ENCODE data around the gene NUP210. TPM values are rescaled to one million over a fixed set of nuclear protein-coding genes. Genes with fewer than 3 reads are reported as not detected.

The NUP210 gene
- polyA plus RNA-seq, 1 of the 3 experiments (the other 2 are of a cell fraction) = 1.8 TPM

DNA sequence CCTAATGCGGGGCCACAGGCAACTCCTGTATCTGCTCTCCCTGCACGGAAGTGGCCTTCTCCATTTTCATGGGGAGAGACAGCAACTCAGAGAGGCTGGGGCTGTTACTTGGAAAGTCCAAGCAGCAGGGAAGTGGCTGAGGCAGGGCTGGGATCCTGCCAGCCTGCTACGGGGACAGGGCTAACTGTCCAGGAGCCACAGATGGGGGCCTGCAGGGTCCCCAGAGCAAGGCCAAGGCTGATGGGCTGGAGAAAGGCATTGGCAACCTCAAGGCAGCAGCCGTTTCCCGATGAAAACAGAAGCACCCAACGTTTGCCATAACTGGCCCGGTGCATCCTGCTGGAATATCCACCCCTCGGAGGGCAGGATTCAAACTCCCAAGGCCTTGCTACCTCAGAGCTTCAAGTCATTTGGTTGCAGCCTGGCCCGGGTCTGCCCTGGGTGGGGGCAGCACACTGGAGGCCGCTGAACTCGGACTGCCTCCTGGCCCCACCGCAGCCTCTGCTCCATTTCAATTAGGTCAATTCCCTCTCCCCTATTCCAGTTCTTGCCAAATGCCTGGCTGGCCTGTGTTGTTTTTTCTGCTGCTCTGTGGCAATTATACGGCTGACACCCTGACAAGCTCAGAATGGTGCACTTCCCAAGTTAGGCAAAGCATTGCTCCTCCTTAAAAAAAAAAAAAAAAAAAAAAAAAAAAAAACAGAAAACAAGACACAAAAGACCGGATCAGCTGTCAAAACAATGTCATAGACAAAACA lies 143.5 kb downstream of the NUP210 start:
- Histone ChIP-seq H3K4me3 (ENCODE audit: low read depth in 2 of 2, low read length in 1 of 2) (no peak overlapping the region), H3K27ac (ENCODE audit: low read depth in 2 of 2, low read length in 1 of 2) (no peak overlapping the region), H3K9me3 (no peaks in the 10 kb centered on the region), H2AFZ (ENCODE audit: low read depth) (no peak overlapping the region), H3F3A (replicated peaks; ENCODE audit: insufficient read depth) (no peaks in the 10 kb centered on the region), H3K4me1 (ENCODE audit: control insufficient read depth in 1 of 2, insufficient read depth in 2 of 2, low read depth in 1 of 2, low read length in 1 of 2) (peaks cover 0 to 7% of the 10 kb centered on the region in 2 experiments; a peak in 2 of 4 replicates), H3K36me3 (replicated peaks in 1 of 2; ENCODE audit: control insufficient read depth in 1 of 2, insufficient read depth in 2 of 2, low read length in 1 of 2) (no peaks in the 10 kb centered on the region), H3K27me3 (ENCODE audit: insufficient read depth) (no peaks in the 10 kb centered on the region; the same call in 1 of the 2 replicates), H3K4me2 (no peak overlapping the region), H3K9me2 (no peaks in the 10 kb centered on the region), H3K79me2 (ENCODE audit: insufficient read depth) (no peaks in the 10 kb centered on the region), H3K9ac (no peak overlapping the region), H4K20me1 (ENCODE audit: insufficient read depth) (no peaks in the 10 kb centered on the region)
- ChIA-PET CTCF (interaction anchor here (0.6 to 1.2 kb wide), 3 partner anchors 81 to 604 kb away, joined by 3 to 5 read pairs (median 4); no protein-coding TSS in a partner anchor), POLR2A (no interaction called here)
- peak; percentile 70 for DNase-seq
- TF ChIP-seq RXRA (IDR thresholded peaks at IDR 0.05; ENCODE audit: borderline replicate concordance, low read depth) (no peak), SMC3 (IDR thresholded peaks at IDR 0.05; ENCODE audit: low read depth, low read length) (no peak), EP300 (IDR thresholded peaks at IDR 0.05; ENCODE audit: borderline replicate concordance in 1 of 2, low read depth in 1 of 2, low read length in 1 of 2) (no peak), EZH2phosphoT487 (IDR thresholded peaks at IDR 0.05; ENCODE audit: borderline replicate concordance, low read depth) (no peak), GATA2 (CRISPR knock-in tag; IDR thresholded peaks at IDR 0.05) (no peak), TEAD4 (IDR thresholded peaks at IDR 0.05; ENCODE audit: borderline replicate concordance, insufficient read depth) (no peak), CHD2 (IDR thresholded peaks at IDR 0.05; ENCODE audit: low read length, partially characterized antibody) (no peak), SIN3A (IDR thresholded peaks at IDR 0.05; ENCODE audit: borderline replicate concordance, low read depth, low read length) (no peak), JUND (IDR thresholded peaks at IDR 0.05) (no peak), RCOR1 (IDR thresholded peaks at IDR 0.05; ENCODE audit: low read length) (no peak)
- TF ChIP-seq, protein P1, sequence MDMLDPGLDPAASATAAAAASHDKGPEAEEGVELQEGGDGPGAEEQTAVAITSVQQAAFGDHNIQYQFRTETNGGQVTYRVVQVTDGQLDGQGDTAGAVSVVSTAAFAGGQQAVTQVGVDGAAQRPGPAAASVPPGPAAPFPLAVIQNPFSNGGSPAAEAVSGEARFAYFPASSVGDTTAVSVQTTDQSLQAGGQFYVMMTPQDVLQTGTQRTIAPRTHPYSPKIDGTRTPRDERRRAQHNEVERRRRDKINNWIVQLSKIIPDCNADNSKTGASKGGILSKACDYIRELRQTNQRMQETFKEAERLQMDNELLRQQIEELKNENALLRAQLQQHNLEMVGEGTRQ (IDR thresholded peaks at IDR 0.05; ENCODE audit: borderline replicate concordance, low read depth, low read length) = no peak
- TF ChIP-seq, protein P2, sequence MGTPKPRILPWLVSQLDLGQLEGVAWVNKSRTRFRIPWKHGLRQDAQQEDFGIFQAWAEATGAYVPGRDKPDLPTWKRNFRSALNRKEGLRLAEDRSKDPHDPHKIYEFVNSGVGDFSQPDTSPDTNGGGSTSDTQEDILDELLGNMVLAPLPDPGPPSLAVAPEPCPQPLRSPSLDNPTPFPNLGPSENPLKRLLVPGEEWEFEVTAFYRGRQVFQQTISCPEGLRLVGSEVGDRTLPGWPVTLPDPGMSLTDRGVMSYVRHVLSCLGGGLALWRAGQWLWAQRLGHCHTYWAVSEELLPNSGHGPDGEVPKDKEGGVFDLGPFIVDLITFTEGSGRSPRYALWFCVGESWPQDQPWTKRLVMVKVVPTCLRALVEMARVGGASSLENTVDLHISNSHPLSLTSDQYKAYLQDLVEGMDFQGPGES (IDR thresholded peaks at IDR 0.05; ENCODE audit: low read depth, low read length) = no peak
- TF ChIP-seq, protein P3, sequence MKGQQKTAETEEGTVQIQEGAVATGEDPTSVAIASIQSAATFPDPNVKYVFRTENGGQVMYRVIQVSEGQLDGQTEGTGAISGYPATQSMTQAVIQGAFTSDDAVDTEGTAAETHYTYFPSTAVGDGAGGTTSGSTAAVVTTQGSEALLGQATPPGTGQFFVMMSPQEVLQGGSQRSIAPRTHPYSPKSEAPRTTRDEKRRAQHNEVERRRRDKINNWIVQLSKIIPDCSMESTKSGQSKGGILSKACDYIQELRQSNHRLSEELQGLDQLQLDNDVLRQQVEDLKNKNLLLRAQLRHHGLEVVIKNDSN (IDR thresholded peaks at IDR 0.05; ENCODE audit: borderline replicate concordance, low read depth) = no peak
- TF ChIP-seq, protein P4, sequence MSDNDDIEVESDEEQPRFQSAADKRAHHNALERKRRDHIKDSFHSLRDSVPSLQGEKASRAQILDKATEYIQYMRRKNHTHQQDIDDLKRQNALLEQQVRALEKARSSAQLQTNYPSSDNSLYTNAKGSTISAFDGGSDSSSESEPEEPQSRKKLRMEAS (IDR thresholded peaks at IDR 0.05; ENCODE audit: low read depth) = no peak
- 61% methylated on average over 10 of the region's 14 CpGs for WGBS (ENCODE audit: low lambda C conversion rate)

Data from SK-N-SH (cell line).